ENCODE results near the gene NEK7.
"Not testable (repeated sequence)": the region's sequence is repeated elsewhere in the genome, so short reads cannot be mapped to it uniquely, and the experiment has no call there.

NEK7 gene

DNA sequence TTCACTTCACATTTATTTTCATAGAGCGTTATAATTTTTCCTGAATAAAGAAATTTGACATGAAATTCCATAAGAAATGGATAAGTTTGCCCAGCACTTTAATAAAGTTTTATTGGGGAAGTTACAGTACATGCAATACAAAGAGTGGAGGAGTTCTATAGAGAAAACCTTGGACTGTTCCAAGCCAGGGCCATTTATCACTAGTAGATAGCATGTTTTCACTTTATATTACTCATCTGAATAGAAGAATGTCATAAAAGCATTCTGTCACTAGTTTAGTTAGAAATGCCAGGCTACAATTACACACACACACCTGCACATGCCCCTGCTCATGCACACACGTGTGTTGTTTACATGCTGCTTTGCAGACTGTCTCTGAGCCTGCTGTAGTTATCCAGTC lies 123.3 kb downstream of the NEK7 start:
- H3K4me3 ChIP-seq (ENCODE audit: low read depth, low read length): no peak overlapping the region

DNA sequence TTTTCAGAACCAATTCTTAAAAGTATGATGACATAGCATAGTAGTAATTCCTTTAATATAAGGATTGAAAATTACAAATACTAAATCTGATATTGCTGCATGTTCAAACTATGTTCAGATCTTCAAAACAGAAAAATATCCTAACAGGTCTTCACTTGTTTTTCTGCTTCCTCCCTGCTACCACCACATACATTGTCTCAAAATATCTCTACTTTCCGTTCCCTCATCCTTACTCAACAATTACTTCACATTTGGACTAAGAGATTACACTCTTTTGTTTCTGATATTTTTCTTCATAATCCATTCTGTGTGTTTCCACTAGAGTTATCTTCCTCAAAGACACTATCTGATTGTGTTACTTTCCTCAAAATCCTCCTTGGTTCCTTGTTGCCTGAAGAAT lies 125.1 kb downstream of the NEK7 start:
- no peak overlapping the region for H3K4me3 ChIP-seq (ENCODE audit: low read depth, low read length)

DNA sequence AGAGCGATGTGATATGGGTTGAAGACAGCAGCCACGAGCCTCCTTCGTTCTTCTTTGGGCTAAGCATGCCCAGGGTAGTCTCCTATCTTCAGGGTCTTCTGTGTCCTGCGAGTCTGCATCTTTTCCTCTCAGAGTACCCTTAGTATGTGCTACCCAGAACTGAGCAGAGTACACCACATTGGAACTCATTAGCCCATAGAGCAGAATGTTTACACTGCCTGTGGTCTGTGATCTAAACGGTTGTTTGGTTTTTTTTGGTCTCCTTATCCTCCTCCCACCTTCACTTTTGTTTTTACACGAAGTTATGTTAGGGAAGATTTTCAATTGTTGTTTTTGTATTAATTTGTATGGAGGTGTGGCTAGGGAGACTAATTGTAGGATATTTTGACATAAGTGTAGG lies 126.4 kb downstream of the NEK7 start:
- H3K4me3 ChIP-seq (ENCODE audit: low read depth, low read length): no peak overlapping the region

DNA sequence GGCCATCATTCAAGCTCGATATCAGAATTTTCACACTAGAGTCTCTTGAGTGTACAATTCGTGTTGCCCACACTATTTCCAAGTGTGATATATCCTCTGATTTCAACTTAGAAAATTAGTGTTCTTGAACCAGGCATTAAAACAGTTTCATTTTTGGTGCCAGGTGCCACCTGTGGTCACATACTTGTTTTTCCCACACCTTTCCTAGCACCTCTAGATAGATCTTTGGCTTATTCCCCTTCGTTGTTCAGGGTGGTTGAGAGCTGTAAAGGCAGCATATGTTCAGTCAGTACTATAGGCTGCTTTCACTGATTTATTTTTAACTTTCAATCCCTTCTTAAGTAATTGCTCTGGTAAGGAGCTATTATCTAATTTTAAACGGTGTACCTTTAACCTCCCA lies 131.1 kb downstream of the NEK7 start:
- no peak overlapping the region for H3K4me3 ChIP-seq (ENCODE audit: low read depth, low read length)

DNA sequence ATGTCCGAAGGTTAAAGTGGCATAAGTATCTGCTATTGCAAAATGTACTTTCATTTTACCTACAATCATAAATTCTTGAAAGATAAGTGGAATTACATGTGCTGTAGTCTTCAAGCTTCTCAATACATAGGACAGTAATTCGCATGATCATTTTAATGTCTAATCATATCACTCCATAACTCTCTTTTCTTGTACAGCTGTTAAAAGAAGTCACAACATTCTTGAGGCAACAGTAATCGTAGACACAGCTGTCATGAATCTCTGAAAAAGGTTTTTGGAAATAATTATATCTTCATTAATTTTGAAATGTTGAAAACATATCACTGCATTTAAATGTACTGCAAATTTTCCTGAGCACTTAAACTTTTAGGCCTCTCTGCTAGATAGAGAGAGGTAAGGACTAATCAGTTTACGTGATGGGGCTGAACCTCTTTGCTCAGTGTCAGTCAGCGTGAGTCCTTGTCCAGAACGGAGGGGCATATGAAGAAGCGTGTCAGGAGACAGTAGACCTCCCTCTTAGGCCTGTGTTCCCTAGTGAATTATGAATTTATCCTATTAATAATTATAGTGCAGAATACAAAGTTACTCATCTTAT lies 133.4 kb downstream of the NEK7 start:
- H3K4me3 ChIP-seq (ENCODE audit: low read depth, low read length): no peak overlapping the region

DNA sequence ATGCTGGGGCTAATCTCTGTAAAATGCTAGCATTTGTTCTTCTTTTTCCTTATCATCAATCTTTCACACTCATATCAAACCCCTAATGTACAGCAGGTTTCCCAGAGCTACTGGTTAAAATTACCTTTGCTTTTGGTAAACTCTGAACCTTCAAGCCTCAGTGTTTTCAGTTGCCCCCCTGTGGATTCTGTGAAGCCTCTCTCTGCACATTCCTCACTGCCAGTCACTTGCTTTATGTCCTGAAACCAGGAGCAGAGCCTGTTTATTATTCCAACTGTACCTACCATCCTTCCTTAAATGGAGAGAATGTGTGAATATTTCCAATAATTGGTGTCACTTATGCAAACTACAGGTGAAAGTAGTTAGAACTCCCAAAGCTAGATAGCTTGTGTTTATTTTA lies 134.2 kb downstream of the NEK7 start:
- H3K4me3 ChIP-seq (ENCODE audit: low read depth, low read length): no peak overlapping the region

DNA sequence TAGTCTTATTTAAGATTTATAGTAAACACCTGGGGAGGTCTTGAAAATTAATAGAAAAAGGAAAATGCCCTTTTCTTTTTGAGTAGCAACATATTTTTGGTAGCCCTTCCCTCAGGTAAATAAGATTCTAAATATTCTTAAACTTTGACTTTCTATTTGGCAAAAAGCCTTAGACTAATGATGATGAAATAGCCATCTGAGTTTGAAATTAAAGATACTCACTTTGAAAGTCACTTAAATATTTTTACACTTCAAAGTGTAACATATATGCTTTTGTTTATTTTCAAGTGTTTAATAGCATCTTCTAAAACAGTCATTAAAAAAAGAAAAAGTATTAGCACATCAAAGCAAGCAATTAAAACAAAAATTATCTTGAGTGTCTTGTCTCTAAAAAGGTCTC lies 135.1 kb downstream of the NEK7 start:
- H3K4me3 ChIP-seq (ENCODE audit: low read depth, low read length): no peak overlapping the region

DNA sequence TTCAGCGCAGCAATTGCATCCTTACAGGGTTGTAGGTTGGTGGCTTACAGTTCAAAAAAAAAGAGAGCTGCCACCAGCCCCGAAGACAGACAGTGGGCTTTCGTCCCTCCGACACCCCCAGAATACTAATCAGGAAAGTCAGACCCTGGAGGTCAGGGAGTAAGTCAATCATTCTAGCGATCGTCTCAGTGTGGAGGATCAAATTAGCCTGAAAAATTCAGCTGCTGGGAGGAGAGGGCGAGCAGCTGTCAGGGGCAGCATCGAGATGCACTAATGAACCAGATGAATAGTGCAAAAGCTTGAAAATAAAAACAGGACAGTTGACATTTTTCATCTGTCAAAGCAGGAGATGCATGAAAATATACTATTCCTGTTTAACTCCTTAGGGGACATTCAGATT lies 138.4 kb downstream of the NEK7 start:
- no peak overlapping the region for H3K4me3 ChIP-seq (ENCODE audit: low read depth, low read length)

DNA sequence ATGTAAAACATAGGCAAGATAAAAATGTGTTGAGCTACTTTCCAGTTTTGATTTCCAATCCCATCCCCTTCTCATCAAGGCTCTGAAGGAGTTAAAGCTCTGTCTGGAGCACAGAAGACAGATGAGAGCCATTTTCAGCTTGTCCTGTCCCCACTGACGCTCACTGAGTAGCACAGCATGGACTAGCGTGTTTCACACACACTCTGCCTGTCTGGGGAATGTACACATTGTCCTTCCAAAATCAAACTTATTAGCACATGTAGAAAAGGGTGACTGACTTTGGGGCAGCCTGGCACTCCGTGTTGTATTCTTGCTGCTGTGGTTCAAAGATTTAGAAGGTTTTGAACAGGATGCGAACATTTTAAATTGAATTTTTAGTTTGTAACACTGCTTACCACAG lies 139.2 kb downstream of the NEK7 start:
- H3K4me3 ChIP-seq (ENCODE audit: low read depth, low read length): no peak overlapping the region

DNA sequence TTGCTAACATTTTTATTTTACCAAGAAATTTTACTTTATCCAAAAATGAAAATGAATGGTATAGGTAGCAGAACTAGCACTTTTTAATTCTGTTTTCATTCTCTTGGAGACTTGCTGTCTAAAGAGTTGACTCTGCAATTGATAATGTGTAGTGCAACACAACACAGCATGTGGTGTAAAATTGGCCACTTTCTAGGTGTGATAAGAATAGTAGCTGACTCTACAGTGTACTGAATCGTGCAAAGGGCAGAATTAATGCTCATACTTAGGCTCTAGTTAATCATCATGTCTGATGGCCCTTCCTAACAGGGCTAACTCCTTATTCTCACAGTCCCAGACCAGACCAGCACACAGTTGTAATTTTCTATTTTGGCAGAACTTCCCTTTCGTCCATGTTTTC lies 140.5 kb downstream of the NEK7 start:
- H3K4me3 ChIP-seq (ENCODE audit: low read depth, low read length): no peak overlapping the region

DNA sequence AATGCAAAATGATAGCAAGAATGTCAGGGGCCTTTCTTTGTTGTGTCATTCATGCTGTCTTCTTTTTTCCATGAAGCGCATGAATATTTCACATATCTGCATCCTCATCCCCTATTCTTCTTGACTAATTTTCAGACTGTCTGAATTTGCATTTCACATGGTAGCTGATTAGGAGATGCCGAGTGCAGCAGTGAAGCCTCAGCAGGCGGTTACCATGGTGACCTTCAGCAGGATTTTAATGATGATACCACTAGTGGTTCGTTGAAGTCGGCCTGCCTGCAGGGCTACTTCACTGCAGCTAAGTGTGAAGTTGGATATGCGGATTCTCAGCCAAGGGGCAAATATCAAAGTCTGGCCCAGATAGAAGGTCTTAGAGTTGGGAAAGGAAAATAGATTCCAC lies 141.8 kb downstream of the NEK7 start:
- H3K4me3 ChIP-seq (ENCODE audit: low read depth, low read length): no peak overlapping the region

DNA sequence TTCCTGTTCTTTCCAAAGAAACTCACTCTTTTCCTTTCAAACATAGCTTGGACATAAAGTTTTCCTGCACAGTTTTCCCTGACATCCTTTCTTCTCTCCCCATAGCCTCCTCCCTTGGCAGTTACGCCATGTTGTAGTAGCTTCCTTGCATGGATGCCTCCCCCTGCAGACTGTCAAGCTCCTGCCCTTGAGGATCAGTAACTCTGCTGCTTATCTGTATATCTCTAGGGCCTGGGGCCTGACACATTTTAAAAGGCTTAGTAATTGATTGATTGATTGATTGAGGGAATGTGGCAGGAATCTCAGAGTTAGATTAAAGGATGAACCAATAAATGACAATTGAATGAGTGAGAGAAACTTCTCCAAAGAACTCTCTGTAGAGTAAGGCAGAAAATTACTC lies 143.7 kb downstream of the NEK7 start:
- H3K4me3 ChIP-seq (ENCODE audit: low read depth, low read length): no peak overlapping the region

DNA sequence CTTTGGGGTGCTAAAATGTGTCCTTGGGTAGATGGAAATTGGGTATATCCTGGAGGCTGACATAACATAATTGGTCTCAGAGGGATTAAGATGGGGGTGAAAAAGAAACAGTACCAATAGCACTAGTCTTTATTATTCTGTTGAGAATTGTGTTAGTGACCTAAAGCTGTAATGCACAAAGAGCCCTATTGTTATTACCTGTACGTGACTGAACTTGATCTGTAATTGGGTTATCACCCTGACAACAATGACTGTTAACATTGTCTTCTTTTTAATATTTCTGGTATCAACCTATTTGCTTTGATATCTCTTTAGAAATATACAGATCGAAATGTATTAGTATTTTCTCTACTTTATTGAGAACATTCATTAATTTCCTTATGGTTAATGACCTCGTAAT lies 147.6 kb downstream of the NEK7 start:
- H3K4me3 ChIP-seq (ENCODE audit: low read depth, low read length): no peak overlapping the region

DNA sequence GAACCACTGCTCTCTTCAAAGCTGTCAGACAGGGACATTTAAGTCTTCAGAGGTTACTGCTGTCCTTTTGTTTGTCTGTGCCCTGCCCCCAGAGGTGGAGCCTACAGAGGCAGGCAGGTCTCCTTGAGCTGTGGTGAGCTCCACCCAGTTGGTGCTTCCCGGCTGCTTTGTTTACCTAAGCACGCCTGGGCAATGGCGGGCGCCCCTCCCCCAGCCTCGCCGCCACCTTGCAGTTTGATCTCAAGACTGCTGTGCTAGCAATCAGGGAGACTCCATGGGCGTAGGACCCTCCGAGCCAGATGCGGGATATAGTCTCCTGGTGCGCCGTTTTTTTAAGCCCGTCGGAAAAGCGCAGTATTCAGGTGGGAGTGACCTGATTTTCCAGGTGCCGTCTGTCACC lies 158.0 kb downstream of the NEK7 start:
- not testable (repeated sequence) for H3K4me3 ChIP-seq (ENCODE audit: low read depth, low read length)

DNA sequence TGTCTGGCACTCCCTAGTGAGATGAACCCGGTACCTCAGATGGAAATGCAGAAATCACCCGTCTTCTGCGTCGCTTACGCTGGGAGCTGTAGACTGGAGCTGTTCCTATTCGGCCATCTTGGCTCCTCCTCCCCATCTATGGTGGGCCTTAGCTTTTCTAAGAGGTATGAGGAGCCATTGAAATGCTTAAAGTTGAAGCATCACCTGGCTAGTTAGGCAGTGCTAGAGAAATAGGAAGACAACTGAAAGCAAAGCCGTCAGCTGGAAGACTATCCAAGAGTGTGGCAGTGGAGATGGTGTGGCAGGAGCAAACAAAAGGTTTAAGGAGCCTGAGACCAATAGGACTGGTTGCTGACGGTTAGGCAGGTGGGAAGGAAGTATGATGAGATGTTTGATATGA lies 158.5 kb downstream of the NEK7 start:
- not testable (repeated sequence) for H3K4me3 ChIP-seq (ENCODE audit: low read depth, low read length)

DNA sequence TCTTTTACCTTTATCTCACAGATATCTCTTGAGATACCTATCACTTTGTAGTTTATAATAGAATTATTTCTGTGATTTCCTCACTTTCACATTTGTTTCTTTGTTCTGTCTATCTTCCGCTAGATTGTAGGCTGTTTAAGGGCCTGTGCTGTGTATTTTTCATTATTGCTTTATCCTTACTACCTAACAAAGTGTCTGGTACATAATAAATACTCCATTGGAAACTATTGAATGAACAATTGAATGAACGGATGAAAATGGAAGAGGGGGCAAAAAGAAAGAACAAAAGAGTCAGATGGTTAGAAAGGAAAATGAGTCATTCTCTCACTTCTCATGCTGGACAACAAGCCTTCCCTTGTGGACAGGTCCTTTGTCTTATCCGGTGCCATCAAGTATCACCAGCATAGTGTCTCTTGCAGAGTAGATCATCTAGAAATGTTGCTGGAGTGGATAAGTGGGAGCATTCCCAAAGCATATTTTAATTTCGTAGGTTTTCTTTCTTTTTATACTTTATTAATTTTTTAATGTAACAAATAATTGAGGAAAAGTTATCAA lies 159.8 kb downstream of the NEK7 start:
- no peak overlapping the region for H3K4me3 ChIP-seq (ENCODE audit: low read depth, low read length)

DNA sequence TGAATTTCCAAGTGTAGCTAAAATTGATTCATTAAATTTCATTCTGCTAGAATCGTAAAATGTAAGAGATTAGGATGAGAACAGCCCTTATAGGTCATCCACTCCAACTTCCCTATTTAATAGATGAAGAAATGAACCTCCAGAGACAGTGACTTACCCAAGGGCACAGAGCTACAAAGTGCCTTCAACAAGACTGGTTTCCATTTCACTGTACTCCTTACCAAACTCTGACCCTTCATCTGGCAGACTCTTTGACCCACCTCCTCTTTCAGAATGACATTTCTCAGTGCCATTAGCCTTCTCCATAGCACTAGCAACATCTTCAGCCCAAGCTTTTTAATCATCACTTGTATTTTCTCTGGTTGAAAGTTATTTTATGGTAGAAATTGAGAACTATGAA lies 161.3 kb downstream of the NEK7 start:
- no peak overlapping the region for H3K4me3 ChIP-seq (ENCODE audit: low read depth, low read length)

DNA sequence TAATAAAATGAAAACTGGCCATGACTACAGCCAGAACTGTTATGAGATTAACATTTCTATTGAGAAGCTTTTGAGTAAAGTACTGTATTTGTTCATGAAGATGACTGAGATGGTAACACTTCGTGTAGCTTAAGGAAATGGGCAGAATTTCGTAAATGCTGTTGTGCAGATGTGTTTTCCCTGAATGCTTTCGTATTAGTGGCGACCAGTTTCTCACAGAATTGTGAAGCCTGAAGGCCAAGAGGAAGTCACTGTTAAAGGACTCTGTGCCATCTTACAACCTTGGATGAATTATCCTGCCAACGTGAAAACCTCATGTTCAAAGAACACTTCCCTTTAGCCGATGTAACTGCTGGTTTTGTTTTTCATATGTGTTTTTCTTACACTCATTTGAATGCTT lies 164.0 kb downstream of the NEK7 start:
- no peak overlapping the region for H3K4me3 ChIP-seq (ENCODE audit: low read depth, low read length)

DNA sequence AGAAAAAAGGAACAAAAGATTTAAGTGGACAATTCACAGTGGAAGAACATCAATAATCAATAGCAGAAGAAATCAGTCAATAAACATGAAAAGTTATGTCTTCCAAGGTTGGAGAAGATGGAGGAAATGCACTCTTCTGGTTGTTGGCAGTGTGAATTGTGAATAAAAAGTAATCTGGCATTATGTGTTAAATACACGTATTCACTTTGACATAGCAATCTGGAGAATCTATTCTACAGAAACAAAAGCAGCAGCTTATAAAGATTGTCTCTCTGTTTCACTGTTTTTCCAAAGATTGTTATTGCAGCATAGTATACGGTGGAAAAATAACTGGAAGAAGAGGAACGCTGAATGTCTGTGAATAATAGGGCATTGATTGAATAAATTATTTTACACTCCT lies 169.4 kb downstream of the NEK7 start:
- no peak overlapping the region for H3K4me3 ChIP-seq (ENCODE audit: low read depth, low read length)

DNA sequence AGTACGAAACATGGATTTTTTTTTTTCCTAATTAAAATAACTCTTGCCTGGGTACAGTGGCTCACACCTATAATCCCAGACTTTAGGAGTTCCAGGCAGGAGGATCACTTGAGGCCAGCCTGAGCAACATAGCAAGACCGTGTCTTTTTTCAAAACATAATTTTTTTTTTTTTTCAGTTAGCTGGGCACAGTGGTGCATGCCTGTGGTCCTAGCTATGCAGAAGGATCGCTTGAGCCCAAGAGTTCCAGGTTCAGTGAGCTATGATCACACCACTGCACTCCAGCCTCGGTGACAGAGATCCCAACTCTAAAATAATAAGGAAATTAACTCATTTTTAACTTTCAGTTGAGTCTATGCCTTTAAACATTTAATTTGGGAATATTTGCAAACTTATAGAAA lies 170.1 kb downstream of the NEK7 start:
- H3K4me3 ChIP-seq (ENCODE audit: low read depth, low read length): no peak overlapping the region

DNA sequence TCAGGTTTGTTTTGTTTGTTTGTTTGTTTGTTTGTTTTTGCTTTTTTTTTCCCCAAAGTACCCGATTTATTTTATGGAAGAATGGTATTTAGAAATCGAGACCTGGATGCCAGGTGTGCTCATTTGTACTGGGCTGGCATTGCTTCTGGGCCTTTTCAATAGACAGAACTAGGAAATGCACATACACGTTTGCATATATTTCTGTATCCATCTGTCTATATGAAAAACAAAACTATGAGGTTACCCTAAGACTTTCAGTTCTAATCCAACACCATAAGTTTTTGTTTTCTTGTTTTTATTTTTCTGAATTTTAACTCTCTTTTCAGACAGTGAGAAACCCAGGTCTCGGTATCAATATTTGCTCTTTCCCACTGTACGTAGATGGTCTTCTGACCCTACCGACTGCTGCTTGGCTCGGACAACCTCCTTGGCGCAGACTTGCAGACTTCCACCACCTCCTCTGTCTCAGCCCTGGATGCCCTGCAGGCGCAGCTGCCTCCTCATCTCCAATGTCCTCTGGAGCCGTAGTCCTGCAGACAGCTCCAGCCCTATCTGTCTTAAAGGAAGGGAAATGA lies 171.7 kb downstream of the NEK7 start:
- H3K4me3 ChIP-seq (ENCODE audit: low read depth, low read length): no peak overlapping the region

DNA sequence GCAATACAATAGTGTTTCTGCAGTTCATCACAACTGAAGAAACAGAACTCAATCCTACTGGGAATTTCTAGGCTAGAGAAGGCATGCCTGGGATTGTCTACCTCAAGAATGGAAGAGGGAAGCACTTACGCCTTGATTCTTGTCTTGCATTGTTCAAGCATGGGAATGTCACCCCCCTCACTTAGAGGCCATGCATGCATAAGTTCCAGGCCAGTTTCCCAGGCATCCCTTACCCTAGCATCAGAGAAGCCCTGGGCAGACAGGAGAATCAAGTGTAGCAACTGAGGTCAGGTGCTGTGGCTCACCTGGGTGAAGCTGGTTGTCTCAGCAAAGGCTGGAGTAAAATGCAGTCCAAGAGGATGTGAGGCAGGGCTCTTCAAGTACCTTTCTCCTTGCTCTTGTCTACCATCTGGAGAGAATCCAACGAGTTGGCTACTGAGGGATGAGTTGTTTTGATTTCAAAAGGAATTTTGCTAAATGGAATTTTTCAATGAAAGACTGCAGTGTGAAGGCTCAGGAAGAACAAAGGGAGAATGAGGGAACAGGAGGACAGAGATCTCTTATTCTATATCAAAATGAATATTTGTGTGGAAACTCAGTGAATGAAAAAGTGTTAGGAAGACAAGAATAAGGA lies 174.3 kb downstream of the NEK7 start:
- H3K4me3 ChIP-seq (ENCODE audit: low read depth, low read length): no peak overlapping the region

DNA sequence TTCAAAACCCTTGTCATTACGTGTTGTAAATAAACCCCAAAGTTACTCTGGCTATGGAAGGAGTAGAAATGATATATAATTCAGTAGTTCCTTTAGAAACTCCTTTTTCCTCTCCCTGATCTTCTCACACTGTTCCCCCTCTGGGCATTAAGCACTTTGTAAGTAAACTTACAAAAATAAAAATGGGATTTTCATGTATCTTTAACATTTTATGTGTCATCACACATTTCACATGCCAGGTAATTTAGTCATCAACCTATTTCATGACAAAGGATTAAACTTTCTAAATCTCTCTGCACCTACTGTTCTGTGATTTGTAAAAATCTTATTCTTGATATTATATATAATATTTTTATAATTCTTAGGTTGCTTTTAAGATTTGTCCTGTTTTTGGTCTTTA lies 176.9 kb downstream of the NEK7 start:
- H3K4me3 ChIP-seq (ENCODE audit: low read depth, low read length): no peak overlapping the region
